ENCODE measurements around the gene STIM2.
"Not testable (repeated sequence)": the region's sequence is repeated elsewhere in the genome, so short reads cannot be mapped to it uniquely, and the experiment has no call there.

The STIM2 gene

GRCh38 chr4:27023366-27023765 lies 162.7 kb downstream of the STIM2 start:
- DNase-seq (ENCODE audit: low read depth in 1 of 2, low spot score in 1 of 2) = no peak

GRCh38 chr4:27024805-27025204 lies 164.2 kb downstream of the STIM2 start:
- DNase-seq (ENCODE audit: low read depth in 1 of 2, low spot score in 1 of 2) = no peak

GRCh38 chr4:27027428-27027827 lies 166.8 kb downstream of the STIM2 start:
- no peak for DNase-seq (ENCODE audit: low read depth in 1 of 2, low spot score in 1 of 2)

- DNase-seq (ENCODE audit: low read depth in 1 of 2, low spot score in 1 of 2) = not testable (repeated sequence)
These were observed 174.5 kb downstream of the STIM2 start for GRCh38 chr4:27035127-27035526.

- no peak for DNase-seq (ENCODE audit: low read depth in 1 of 2, low spot score in 1 of 2)
These were observed 179.7 kb downstream of the STIM2 start for GRCh38 chr4:27040356-27040755.

GRCh38 chr4:27042411-27042810 lies 181.8 kb downstream of the STIM2 start:
- no peak for DNase-seq (ENCODE audit: low read depth in 1 of 2, low spot score in 1 of 2)

GRCh38 chr4:27043200-27043599 lies 182.6 kb downstream of the STIM2 start:
- no peak for DNase-seq (ENCODE audit: low read depth in 1 of 2, low spot score in 1 of 2)

- no peak for DNase-seq (ENCODE audit: low read depth in 1 of 2, low spot score in 1 of 2)
These were observed 186.2 kb downstream of the STIM2 start for GRCh38 chr4:27046851-27047250.

GRCh38 chr4:27048429-27049238 lies 188.0 kb downstream of the STIM2 start:
- DNase-seq (ENCODE audit: low read depth in 1 of 2, low spot score in 1 of 2) = no peak

- DNase-seq (ENCODE audit: low read depth in 1 of 2, low spot score in 1 of 2) = no peak
These were observed 188.7 kb downstream of the STIM2 start for GRCh38 chr4:27049239-27049829.

GRCh38 chr4:27050731-27051130 lies 190.1 kb downstream of the STIM2 start:
- no peak for DNase-seq (ENCODE audit: low read depth in 1 of 2, low spot score in 1 of 2)

GRCh38 chr4:27055221-27055760 lies 194.7 kb downstream of the STIM2 start:
- no peak for DNase-seq (ENCODE audit: low read depth in 1 of 2, low spot score in 1 of 2)

GRCh38 chr4:27056281-27056680 lies 195.6 kb downstream of the STIM2 start:
- DNase-seq (ENCODE audit: low read depth in 1 of 2, low spot score in 1 of 2) = no peak

- DNase-seq (ENCODE audit: low read depth in 1 of 2, low spot score in 1 of 2) = no peak
These were observed 196.4 kb downstream of the STIM2 start for GRCh38 chr4:27057053-27057452.

GRCh38 chr4:27057662-27058061 lies 197.0 kb downstream of the STIM2 start:
- DNase-seq (ENCODE audit: low read depth in 1 of 2, low spot score in 1 of 2) = no peak

- DNase-seq (ENCODE audit: low read depth in 1 of 2, low spot score in 1 of 2) = no peak
These were observed 198.3 kb downstream of the STIM2 start for GRCh38 chr4:27058819-27059406.

- no peak for DNase-seq (ENCODE audit: low read depth in 1 of 2, low spot score in 1 of 2)
These were observed 198.8 kb downstream of the STIM2 start for GRCh38 chr4:27059446-27059845.

- no peak for DNase-seq (ENCODE audit: low read depth in 1 of 2, low spot score in 1 of 2)
These were observed 201.6 kb downstream of the STIM2 start for GRCh38 chr4:27062256-27062655.

GRCh38 chr4:27066591-27066990 lies 205.9 kb downstream of the STIM2 start:
- no peak for DNase-seq (ENCODE audit: low read depth in 1 of 2, low spot score in 1 of 2)

GRCh38 chr4:27068151-27068867 lies 207.7 kb downstream of the STIM2 start:
- DNase-seq (ENCODE audit: low read depth in 1 of 2, low spot score in 1 of 2) = no peak

Data from stimulated activated CD4-positive, alpha-beta T cell treated with anti-CD3 and anti-CD28 coated beads, Interleukin-15, amount 100 ng/mL, for 1 hour (primary cell).